GM10266 (cell line): ENCODE measurements around the gene STK39.

Experiments
- DNase-seq: peaks from one replicate; pipeline ENCODE4 v3.0.0; 2012; ENCODE audit errors: extremely low spot score
- TF ChIP-seq, protein P1 (sequence below): IDR thresholded peaks from 2 replicates; pipeline ENCODE4 v1.5.1; 2012; ENCODE audit warnings: mild to moderate bottlenecking, low read depth; ENCODE audit not compliant: control insufficient read depth, insufficient read depth; ENCODE audit errors: missing control alignments

STK39 gene

DNA sequence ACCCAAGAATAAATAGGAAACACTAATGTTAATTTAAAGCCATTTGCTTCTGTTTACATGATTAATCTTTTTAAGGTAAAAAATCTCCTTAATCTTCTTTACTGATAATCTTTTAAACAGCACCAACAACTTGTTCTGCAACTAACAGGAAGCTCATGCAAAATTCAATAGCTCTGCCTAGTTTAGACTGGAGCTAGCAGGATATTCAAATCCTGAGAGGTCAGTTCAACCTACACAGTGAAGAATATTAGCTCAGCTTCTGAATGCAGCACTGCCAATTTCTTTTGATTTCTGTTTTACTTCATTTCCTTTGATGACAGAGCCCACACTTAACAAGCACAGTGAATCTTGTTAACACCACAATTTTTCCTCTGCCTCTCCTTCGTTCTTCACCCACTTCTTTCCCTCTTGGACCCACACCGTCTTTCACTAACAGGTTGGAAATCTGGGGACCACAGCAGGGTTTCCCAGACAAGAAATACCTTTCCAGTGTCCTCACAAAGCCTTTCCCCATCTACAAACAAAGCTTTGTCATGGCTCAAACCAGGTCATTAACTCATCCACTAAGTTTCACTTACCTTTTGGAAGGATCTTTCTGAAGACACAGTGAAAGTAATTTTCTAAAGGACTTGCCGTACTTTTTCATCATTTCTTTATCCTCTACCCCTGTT is 109.8 kb downstream of the STK39 start:
- no peak for DNase-seq
- TF ChIP-seq, protein P1, sequence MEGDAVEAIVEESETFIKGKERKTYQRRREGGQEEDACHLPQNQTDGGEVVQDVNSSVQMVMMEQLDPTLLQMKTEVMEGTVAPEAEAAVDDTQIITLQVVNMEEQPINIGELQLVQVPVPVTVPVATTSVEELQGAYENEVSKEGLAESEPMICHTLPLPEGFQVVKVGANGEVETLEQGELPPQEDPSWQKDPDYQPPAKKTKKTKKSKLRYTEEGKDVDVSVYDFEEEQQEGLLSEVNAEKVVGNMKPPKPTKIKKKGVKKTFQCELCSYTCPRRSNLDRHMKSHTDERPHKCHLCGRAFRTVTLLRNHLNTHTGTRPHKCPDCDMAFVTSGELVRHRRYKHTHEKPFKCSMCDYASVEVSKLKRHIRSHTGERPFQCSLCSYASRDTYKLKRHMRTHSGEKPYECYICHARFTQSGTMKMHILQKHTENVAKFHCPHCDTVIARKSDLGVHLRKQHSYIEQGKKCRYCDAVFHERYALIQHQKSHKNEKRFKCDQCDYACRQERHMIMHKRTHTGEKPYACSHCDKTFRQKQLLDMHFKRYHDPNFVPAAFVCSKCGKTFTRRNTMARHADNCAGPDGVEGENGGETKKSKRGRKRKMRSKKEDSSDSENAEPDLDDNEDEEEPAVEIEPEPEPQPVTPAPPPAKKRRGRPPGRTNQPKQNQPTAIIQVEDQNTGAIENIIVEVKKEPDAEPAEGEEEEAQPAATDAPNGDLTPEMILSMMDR, result no peak

DNA sequence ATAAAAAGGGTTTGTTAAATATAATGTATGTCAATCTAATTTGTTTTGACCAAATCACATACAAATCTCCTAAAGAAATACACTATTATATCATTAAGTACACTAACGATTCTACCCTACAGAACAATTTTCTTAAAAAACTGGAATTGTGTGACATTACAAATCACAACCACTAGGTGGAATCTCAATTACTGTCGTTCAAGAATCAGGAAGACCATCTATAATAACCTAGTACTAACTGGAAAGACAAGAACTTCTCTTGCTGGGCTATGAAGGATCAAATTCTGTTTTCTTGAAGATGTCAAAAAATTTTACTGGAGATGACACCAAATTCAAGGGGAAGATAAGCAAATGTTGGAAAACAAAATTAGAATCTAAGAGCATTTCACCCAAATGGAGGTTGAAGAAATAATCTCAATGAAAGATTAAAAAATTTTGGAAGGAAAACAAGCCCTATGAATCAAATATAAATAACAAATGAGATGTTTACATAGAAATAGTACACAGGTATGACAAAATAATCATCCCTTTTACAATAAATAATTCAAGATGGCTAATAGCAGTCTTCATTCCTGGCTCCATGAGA is 110.9 kb downstream of the STK39 start:
- DNase-seq, result peak; percentile 11
- TF ChIP-seq, protein P1, result peak; percentile 25

DNA sequence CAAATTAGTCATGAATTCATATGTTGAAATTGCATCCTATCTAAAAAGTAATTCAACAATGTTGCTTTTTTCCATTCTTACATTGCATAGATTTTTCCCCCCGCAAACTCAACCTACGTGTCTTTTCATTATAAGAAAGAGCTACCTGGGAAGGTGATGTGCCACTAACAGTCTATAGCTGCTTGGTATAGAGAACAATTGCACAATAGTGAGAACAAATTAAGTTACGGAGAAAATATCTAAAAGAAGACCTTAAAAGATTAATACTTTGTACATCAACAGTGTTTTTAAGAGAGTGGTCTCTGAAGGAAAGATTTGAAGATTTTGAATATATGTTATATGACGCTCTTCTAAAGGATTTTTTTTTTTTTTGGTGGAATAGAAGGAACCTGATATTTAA is 111.8 kb downstream of the STK39 start:
- TF ChIP-seq, protein P1, result no peak

DNA sequence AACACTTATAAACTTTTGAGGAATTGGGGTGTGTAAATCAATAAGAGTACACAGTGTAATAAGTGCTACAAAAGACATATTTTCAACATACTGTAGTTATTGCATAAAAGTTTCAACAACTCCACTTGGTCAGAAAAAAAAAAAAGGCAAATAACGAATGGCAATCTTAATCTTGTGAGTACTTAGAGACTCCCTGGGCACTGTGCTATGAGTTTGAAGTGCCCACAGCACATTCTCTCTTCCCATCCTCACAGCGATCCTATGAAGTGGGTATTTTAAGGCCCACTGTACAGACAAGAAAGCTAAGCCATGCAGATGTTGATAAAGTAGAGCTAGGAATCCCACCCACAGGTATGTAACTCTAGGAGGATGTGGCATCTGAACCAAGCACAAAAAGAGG is 112.3 kb downstream of the STK39 start:
- DNase-seq, result no peak
- TF ChIP-seq, protein P1, result no peak

More for the DNA sequence above, 111.8 kb downstream of the STK39 start:
- DNase-seq, result no peak

DNA sequence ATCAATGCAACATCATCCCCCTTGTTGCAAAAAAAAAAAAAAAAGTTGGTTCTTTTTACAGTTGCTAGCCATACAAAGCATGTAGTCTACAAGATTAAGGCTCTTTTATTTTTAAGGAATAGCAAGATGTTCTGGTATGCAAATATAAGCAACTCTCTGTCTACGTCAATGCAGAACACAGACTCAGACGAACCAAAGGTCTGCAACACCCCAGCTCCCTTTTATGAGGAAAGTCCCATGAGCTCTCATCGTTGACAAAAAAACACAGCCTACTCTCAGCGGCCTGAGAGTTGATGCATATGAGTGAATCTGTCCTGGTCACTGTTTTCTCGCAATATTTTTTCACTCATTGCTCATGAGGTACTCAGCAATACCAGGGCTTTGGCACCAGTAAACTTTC is 112.9 kb downstream of the STK39 start:
- DNase-seq, result no peak
- TF ChIP-seq, protein P1, result no peak

DNA sequence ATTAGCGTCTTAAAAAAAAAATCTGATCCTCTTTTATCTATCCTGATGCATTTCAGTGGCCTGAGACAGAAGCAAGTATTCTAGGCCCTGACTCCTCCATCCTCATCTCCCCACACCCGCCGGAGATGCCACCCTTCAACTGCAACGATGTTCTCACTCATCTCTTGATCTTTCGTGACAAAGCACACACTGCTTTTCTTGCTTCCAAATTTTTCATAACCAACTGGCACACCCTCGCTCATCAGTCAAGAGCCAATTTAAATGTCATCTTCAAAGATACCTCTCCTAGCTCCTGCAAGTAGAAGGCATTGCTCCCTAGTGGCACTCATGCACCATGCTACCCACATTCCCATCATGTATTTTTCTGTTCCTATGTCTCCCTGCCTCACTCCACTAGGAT is 115.0 kb downstream of the STK39 start:
- TF ChIP-seq, protein P1, result no peak
- no peak for DNase-seq

DNA sequence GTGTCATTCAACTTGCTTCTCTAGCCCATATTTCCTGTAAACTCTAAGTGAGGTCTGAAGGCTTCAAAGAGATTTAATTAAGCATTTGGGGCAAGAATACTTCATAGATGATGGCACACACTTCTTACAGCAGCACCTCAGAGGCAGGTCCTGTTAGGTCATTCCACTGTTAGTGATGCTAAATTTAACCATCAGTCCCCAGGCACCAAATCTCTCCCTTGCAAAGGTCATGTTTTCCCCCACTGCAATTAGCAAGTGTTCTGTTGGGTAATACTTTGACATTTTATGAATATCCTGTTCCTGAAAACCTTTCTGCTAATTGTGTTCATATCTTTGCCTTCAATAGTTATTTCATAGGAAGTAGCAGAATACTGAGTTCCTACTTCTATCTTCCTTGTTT is 117.0 kb downstream of the STK39 start:
- TF ChIP-seq, protein P1, result no peak
- DNase-seq, result no peak
